HFFc6 (cell line): ENCODE results near the gene EIF4A2. TPM values are rescaled to one million over a fixed set of nuclear protein-coding genes. Genes with fewer than 3 reads are reported as not detected.
A peak's percentile ranks its signal among the peaks of the same experiment; 100 is the strongest.

Experiments used
- DNase-seq: peaks from one replicate; pipeline ENCODE4 v3.0.0-alpha.2; 2018
- H3K27ac Mint-ChIP-seq: 2 replicates; pipeline ENCODE4 v1.8.0; 2020; ENCODE audit warnings: mild to moderate bottlenecking, mixed read lengths
- H3K27me3 Mint-ChIP-seq: 2 replicates; pipeline ENCODE4 v1.8.0; 2021; ENCODE audit warnings: mild to moderate bottlenecking, moderate library complexity, mixed read lengths; ENCODE audit not compliant: insufficient read depth
- H3K36me3 Mint-ChIP-seq: 2 replicates; pipeline ENCODE4 v1.8.0; 2021; ENCODE audit warnings: low read depth, mixed read lengths
- H3K4me1 Mint-ChIP-seq: 2 replicates; pipeline ENCODE4 v1.8.0; 2020; ENCODE audit warnings: low read depth, mixed read lengths
- H3K4me3 Mint-ChIP-seq: 2 replicates; pipeline ENCODE4 v1.8.0; 2020; ENCODE audit warnings: mild to moderate bottlenecking, moderate library complexity, mixed read lengths
- H3K9me3 Mint-ChIP-seq: 2 replicates; pipeline ENCODE4 v1.8.0; 2020; ENCODE audit warnings: mild to moderate bottlenecking, mixed read lengths
- total RNA-seq, 6 experiments: library from RNA; stranded (reverse); fragmentation: NEBNext Ultra II Directional; extraction: Animal tissue kit (Norgen Biotek cat#: 25700); gene quantifications; 2 replicates in 1 of 6; 3 replicates in 5 of 6; pipeline ENCODE4 v1.2.3, GENCODE V29; 2021
- TF ChIP-seq, protein P1 (sequence below): fragments of 200-600 bp; sonication (generic); IDR thresholded peaks from 2 replicates; pipeline ENCODE4 v1.5.0; 2021; ENCODE audit warnings: antibody characterized with exemption, mild to moderate bottlenecking

Gene EIF4A2
- total RNA-seq, 6 experiments from 2014 or later = 249 to 363 (median 264) TPM

- Mint-ChIP-seq H3K36me3 (peaks cover 64% of the 10 kb centered on the region), H3K4me3 (peak overlapping the region; percentile 99), H3K9me3 (peaks cover 21% of the 10 kb centered on the region), H3K27ac (peak overlapping the region; percentile 99), H3K27me3 (peaks cover 20% of the 10 kb centered on the region), H3K4me1 (peaks cover 50% of the 10 kb centered on the region)
- DNase-seq = no peak
- TF ChIP-seq, protein P1, sequence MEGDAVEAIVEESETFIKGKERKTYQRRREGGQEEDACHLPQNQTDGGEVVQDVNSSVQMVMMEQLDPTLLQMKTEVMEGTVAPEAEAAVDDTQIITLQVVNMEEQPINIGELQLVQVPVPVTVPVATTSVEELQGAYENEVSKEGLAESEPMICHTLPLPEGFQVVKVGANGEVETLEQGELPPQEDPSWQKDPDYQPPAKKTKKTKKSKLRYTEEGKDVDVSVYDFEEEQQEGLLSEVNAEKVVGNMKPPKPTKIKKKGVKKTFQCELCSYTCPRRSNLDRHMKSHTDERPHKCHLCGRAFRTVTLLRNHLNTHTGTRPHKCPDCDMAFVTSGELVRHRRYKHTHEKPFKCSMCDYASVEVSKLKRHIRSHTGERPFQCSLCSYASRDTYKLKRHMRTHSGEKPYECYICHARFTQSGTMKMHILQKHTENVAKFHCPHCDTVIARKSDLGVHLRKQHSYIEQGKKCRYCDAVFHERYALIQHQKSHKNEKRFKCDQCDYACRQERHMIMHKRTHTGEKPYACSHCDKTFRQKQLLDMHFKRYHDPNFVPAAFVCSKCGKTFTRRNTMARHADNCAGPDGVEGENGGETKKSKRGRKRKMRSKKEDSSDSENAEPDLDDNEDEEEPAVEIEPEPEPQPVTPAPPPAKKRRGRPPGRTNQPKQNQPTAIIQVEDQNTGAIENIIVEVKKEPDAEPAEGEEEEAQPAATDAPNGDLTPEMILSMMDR = no peak
Observed at GRCh38 chr3:186785495-186786018, 2.2 kb downstream of the EIF4A2 start.

DNA sequence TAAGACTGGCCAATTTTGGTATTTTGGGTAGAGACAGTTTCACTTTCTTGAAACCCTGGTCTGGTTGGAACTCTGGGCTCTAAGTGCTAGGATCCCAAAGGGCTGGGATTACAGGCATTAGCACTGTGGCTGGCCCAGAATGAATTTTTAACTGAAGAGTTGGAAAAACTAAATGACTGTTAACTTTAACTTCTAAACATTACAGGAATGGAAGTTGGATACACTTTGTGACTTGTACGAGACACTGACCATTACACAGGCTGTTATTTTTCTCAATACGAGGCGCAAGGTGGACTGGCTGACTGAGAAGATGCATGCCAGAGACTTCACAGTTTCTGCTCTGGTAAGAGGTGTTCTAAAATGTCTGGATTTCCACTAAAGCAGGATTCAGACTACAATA lies 3.5 kb downstream of the EIF4A2 start:
- DNase-seq = no peak
- Mint-ChIP-seq H3K9me3 (peaks cover 21% of the 10 kb centered on the region), H3K4me1 (peaks cover 54% of the 10 kb centered on the region), H3K4me3 (peak overlapping the region; percentile 99), H3K36me3 (peaks cover 64% of the 10 kb centered on the region), H3K27ac (peak overlapping the region; percentile 67), H3K27me3 (peaks cover 20% of the 10 kb centered on the region)
- TF ChIP-seq, protein P1 = no peak

DNA sequence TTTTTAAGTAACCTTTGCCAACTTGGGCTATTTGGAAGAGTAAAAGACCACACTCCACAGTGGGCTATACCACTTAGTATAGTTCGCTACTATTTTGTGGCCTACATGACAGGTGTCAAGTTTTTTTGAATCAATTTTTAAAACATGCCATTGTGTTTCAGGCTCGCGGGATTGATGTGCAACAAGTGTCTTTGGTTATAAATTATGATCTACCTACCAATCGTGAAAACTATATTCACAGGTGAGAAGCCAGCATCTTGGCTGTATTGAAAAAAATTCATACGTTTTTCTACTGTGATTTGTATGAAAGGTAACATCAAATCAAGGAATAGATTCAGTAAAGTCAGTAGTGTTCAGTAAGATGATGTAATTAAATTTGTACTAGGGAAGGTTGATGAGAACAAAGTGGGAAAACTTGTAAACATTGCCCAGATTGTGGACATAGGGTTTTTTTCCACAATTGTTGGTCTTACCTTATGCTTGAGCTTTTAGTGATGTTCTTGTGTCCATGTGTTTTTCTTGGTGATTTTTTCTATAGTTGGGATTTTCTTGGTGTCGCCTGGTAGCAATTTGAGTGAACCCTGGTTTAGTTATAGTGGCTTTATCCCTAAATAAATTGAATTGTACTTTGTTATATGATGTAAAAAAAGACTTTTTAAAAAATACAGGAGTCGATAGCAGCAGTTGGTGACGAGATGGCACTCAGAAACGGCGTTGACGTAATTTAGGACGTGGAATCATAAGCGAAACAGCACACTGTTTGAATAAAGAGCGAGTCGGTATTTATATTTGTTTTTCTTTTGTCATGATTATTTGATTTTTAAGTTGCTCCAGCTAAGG lies 4.5 kb downstream of the EIF4A2 start:
- Mint-ChIP-seq H3K27ac (peak overlapping the region; percentile 67), H3K4me1 (peaks cover 48% of the 10 kb centered on the region)

DNA sequence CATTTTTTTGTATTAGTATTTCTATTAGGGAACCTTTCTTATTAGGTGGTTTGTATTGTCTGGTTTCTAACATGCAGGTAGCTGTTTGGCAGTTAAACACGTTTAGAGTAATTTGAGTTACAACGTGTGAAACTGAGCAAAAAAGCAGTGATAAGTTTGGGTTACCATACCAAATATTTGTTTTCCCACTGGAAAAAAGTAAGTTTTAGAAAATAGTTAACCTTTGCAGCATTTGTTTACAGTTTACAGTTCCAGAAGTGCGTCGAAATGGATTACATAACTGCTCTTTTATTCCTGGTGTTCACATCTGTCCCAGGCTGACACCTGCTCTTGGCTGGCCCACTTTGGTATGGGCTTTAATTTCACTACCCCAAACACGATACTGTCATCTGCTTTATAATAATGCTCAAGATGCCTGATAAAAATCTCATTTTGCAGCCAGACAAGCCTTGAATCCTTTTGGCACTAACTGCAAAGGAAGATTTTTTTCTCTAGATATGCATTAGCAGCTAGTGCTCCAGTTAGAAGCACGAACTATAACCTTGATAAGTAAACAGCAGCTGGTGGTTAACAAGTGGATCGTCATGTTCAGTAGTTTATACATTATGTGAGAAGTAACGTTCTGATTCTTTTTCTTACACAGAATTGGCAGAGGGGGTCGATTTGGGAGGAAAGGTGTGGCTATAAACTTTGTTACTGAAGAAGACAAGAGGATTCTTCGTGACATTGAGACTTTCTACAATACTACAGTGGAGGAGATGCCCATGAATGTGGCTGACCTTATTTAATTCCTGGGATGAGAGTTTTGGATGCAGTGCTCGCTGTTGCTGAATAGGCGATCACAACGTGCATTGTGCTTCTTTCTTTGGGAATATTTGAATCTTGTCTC lies 5.3 kb downstream of the EIF4A2 start:
- Mint-ChIP-seq H3K4me1 (peaks cover 48% of the 10 kb centered on the region), H3K36me3 (peaks cover 59% of the 10 kb centered on the region), H3K4me3 (peak overlapping the region; percentile 99), H3K27me3 (peaks cover 14% of the 10 kb centered on the region), H3K9me3 (peaks cover 16% of the 10 kb centered on the region), H3K27ac (peak overlapping the region; percentile 67)
- TF ChIP-seq, protein P1 = no peak
- DNase-seq = no peak

More for the DNA sequence above, 4.5 kb downstream of the EIF4A2 start:
- peaks cover 21% of the 10 kb centered on the region for H3K9me3 Mint-ChIP-seq
- H3K4me3 Mint-ChIP-seq = peak overlapping the region; percentile 99
- H3K27me3 Mint-ChIP-seq = peaks cover 20% of the 10 kb centered on the region
- DNase-seq = no peak
- H3K36me3 Mint-ChIP-seq = peaks cover 64% of the 10 kb centered on the region
- TF ChIP-seq, protein P1 = no peak

DNA sequence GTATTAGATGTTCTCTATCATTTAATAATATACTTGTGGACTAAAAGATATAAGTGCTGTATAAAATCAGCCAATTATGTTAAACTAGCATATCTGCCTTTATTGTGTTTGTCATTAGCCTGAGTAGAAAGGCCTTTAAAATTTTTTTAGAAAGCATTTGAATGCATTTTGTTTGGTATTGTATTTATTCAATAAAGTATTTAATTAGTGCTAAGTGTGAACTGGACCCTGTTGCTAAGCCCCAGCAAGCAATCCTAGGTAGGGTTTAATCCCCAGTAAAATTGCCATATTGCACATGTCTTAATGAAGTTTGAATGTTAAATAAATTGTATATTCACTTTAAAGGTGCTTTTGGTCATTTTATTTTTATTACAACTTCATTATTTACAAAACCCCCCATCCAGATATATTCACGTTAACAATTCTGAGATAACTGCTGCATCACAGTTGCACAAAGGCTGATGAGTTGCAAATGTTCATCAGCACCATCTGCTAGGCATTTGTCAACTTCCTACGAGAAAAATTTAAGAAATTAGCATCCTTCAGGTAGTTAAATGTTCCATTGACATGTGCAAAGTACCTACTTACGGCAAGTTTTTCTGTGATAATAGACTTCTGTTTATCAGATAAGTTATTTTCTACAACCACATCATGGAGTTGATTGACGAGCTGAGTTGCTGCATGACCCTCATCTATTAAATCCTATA lies 6.3 kb downstream of the EIF4A2 start:
- DNase-seq = no peak
- Mint-ChIP-seq H3K27me3 (peaks cover 4% of the 10 kb centered on the region), H3K36me3 (peaks cover 56% of the 10 kb centered on the region), H3K27ac (peak overlapping the region; percentile 74), H3K9me3 (peaks cover 7% of the 10 kb centered on the region; the same call in 1 of the 2 replicates), H3K4me1 (peaks cover 48% of the 10 kb centered on the region), H3K4me3 (no peak overlapping the region)
- TF ChIP-seq, protein P1 = no peak
